NCI-H524 treated with DMSO at 0.1 percent for 48 hours (cell line): ENCODE measurements around the gene NRF1.

ENCODE experiments used
- DNase-seq: peaks from one replicate; lab custom pipeline; 2025; lab: John Stamatoyannopoulos, UW

The NRF1 gene

GRCh38 chr7:129686063-129686462 is 74.5 kb downstream of the NRF1 start:
- DNase-seq: no peak

- DNase-seq: no peak
Observed at GRCh38 chr7:129688503-129689222, 77.1 kb downstream of the NRF1 start.

- DNase-seq: no peak
Observed at GRCh38 chr7:129689995-129690581, 78.6 kb downstream of the NRF1 start.

GRCh38 chr7:129690701-129691100 is 79.2 kb downstream of the NRF1 start:
- DNase-seq: no peak

- no peak for DNase-seq
Observed at GRCh38 chr7:129698516-129699418, 87.2 kb downstream of the NRF1 start.

- no peak for DNase-seq
Observed at GRCh38 chr7:129702316-129702715, 90.8 kb downstream of the NRF1 start.

GRCh38 chr7:129702761-129703338 is 91.3 kb downstream of the NRF1 start:
- DNase-seq: no peak

- DNase-seq: no peak
Observed at GRCh38 chr7:129703751-129704150, 92.2 kb downstream of the NRF1 start.

GRCh38 chr7:129707910-129708499 is 96.5 kb downstream of the NRF1 start:
- no peak for DNase-seq

GRCh38 chr7:129713544-129713943 is 102.0 kb downstream of the NRF1 start:
- DNase-seq: no peak

GRCh38 chr7:129714514-129715063 is 103.1 kb downstream of the NRF1 start:
- no peak for DNase-seq

GRCh38 chr7:129719980-129720732 is 108.6 kb downstream of the NRF1 start:
- no peak for DNase-seq

- DNase-seq: no peak
Observed at GRCh38 chr7:129721068-129721467, 109.5 kb downstream of the NRF1 start.

- DNase-seq: no peak
Observed at GRCh38 chr7:129723679-129724078, 112.2 kb downstream of the NRF1 start.

- no peak for DNase-seq
Observed at GRCh38 chr7:129724796-129725195, 113.3 kb downstream of the NRF1 start.

- no peak for DNase-seq
Observed at GRCh38 chr7:129728875-129729467, 117.5 kb downstream of the NRF1 start.

- no peak for DNase-seq
Observed at GRCh38 chr7:129729511-129729910, 118.0 kb downstream of the NRF1 start.

- no peak for DNase-seq
Observed at GRCh38 chr7:129730159-129730558, 118.6 kb downstream of the NRF1 start.

GRCh38 chr7:129734400-129734799 is 122.9 kb downstream of the NRF1 start:
- DNase-seq: no peak

GRCh38 chr7:129739427-129739826 is 127.9 kb downstream of the NRF1 start:
- DNase-seq: no peak
